Measurements from ENCODE around the gene CEP164.

DNA sequence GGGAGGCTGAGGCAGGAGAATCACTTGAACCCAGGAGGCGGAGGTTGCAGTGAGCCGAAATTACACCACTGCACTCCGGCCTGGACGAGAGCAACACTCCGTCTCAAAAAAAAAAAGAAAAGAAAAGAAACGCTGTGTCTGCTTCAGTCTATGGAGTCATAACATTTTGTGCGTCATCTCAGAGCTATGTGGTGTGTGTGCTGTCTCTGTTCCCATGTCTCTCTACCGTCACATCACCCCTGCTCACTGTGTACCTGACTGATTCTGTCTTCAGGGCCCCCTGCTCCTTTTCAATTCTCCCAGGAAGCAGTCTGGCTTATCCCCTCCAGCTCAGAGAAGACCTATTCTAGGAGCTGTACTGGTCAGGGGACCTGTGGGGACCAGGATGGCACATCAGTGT lies 29.5 kb upstream of the CEP164 start:
- TF ChIP-seq, protein P1, sequence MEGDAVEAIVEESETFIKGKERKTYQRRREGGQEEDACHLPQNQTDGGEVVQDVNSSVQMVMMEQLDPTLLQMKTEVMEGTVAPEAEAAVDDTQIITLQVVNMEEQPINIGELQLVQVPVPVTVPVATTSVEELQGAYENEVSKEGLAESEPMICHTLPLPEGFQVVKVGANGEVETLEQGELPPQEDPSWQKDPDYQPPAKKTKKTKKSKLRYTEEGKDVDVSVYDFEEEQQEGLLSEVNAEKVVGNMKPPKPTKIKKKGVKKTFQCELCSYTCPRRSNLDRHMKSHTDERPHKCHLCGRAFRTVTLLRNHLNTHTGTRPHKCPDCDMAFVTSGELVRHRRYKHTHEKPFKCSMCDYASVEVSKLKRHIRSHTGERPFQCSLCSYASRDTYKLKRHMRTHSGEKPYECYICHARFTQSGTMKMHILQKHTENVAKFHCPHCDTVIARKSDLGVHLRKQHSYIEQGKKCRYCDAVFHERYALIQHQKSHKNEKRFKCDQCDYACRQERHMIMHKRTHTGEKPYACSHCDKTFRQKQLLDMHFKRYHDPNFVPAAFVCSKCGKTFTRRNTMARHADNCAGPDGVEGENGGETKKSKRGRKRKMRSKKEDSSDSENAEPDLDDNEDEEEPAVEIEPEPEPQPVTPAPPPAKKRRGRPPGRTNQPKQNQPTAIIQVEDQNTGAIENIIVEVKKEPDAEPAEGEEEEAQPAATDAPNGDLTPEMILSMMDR (IDR thresholded peaks at IDR 0.05): no peak
- no peak for TF ChIP-seq POLR2A (IDR thresholded peaks at IDR 0.05)

Measured in lower leg skin (tissue), 3 donors.